GM12878 (cell line): Measurements from ENCODE around the gene TRAF3IP1.
"Not testable (repeated sequence)": the region's sequence is repeated elsewhere in the genome, so short reads cannot be mapped to it uniquely, and the experiment has no call there.

Experiments
- CTCF ChIP-seq, 3 experiments: IDR thresholded peaks in 2 of 3; conservative IDR thresholded peaks in 1 of 3; 2 replicates each; pipeline ENCODE4 v1.5.1; 2011; ENCODE audit warnings: low read depth in 3 of 3, low read length in 3 of 3, mild to moderate bottlenecking in 3 of 3, control low read depth in 2 of 3, moderate library complexity in 2 of 3, inconsistent platforms in 1 of 3, mixed read lengths in 1 of 3; ENCODE audit not compliant: control insufficient read depth in 2 of 3, insufficient read depth in 1 of 3; ENCODE audit errors: extremely low read depth in 1 of 3
- POLR2A ChIP-seq: IDR thresholded peaks from 2 replicates; pipeline ENCODE4 v1.6.1; 2011; ENCODE audit warnings: low read depth, mild to moderate bottlenecking, low read length

GRCh38 chr2:238271686-238272085, 48.6 kb upstream of the TRAF3IP1 start:
- TF ChIP-seq CTCF (IDR thresholded peaks at IDR 0.05 in 2 of 3, conservative IDR thresholded peaks at IDR 0.05 in 1 of 3; ENCODE audit: control insufficient read depth in 2 of 3, extremely low read depth in 1 of 3, insufficient read depth in 1 of 3, low read depth in 3 of 3, low read length in 3 of 3); POLR2A: not testable (repeated sequence)
